NCI-H2029 treated with DMSO at 0.1 percent for 48 hours (cell line): Measurements from ENCODE around the gene PPP1R3D.
A peak's percentile ranks its signal among the peaks of the same experiment; 100 is the strongest.

Experiments used
- DNase-seq: peaks from one replicate; lab custom pipeline; 2025; lab: John Stamatoyannopoulos, UW

PPP1R3D gene

DNA sequence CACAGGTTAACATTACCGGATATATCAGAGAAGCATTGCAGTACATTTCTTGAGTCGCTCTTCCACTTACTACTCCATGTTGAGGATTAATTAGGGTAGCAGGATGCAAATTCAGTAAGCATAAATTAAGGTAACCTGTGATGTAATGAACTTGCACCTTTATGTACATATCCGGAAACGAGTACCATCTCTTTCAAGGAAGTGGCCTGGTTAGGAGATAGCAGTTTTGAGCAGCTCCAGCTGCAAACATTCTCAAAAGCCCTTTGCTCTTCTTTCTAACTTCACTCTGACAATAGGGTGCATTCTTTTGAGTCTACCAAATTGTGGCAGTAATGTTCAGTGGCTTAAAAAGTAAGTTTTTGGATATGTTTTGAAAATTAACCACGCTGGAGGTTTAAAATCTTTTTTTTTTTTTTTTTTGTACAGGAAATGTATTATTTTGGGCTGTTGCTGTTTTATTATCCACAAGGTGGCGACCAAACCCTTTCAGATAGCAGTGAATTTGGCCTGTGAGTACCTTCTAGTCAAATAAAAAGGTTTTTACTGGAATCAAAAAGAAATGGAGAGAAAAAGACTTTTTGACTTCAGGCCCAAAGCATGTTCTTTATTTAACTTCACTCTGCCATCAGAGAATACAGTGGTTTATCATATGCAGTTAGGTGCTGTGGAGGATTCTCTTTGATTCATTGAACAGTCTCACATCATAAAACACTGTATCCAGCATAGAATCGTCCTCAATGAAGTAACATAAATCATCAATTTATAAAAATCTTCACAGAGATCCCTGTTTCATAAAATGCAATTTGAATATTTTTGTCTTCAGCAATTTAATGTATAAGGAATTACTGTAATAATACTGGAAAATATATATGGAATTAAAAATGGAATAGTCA is 9.0 kb upstream of the PPP1R3D start:
- peak; percentile 45 for DNase-seq

DNA sequence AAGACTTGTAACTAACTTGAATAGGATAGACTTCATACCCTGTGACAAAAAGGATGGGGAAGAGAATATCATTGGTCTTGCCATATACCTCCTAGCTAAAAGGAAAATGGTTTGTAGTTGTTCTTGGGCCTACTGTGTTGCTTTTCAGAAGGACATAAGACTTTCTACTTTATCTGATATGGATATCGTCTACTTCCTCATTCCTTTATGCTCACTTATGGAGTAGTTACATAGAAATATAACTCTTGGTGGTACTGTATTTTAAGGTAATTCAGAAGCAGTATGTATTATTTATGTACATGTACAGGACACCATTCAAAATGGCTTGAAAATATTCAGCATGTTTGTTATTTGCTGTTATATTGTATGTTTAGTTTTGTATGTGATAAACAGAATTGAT is 8.1 kb upstream of the PPP1R3D start:
- no peak for DNase-seq

DNA sequence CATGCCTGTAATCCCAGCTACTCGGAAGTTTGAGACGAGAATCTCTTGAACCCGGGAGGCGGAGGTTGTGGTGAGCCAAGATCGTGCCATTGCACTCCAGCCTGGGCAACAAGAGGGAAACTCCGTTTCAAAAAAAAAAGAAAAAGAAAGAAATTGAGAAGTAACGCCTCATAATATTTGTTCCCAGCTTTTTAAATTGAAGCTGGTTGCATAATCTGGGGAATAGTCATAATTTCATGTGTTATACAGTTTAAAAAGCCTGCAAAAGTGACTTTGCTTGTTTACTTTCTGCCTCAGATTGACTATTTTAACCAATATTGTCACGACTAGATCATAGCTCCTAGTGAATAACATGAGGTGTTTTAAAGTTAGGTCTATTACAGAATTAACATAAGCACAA is 7.3 kb upstream of the PPP1R3D start:
- no peak for DNase-seq

DNA sequence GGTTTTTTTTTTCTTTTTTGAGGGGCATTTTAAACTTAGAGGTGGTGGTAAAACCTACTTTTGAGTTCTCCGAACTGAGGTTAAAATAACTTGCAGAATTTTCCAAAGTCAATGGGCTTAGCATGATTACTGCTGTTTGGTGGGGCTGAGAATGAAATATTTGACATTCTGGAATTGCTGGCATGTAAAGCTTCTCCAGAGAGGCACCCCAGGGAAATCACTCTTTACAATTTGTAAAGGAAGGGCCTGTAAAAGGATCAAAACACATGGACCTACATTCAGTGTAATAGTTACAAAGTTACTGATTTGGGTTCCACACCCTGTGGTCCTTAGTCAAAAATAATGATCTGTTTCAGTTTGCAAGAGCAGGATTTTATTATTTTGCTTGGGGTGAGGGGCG is 5.6 kb upstream of the PPP1R3D start:
- no peak for DNase-seq

DNA sequence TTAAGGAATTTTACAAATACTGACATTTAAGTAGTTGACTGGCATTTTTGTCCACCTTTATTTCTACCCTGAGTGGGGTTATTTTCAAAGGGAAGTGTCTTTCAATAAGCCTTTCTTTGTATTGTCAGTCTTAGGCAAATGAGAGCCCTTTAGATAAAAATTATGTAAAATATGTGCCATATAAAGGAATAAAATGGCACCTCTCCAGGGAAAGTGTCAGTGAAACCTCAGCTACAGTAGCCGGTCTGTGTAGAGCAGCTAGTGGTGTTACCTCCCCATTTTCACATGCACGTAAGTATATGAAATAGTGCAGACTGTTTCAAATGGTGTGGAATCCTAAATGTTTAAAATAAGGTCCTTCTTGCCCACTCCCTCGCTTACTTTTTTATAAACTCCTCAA is 5.1 kb upstream of the PPP1R3D start:
- peak; percentile 21 for DNase-seq

DNA sequence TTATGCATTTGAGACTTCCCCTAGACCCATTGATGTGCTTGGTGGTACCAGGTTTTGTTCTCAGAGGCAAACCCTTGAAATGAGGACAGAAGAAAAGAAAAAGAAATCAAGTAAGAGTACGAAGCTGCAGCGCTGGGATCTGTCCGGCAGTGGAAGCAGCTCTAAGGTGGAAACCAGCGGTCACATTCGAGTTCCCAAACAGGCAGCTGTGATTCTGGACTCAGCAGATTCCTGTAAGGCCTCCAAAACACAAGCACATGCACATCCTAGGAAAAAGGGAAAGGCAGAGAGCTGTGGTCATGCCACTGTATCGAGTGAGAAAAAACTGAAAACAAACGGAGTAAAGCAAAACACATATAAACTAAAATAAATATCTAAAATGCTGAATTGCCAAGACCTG is 4.6 kb upstream of the PPP1R3D start:
- no peak for DNase-seq

DNA sequence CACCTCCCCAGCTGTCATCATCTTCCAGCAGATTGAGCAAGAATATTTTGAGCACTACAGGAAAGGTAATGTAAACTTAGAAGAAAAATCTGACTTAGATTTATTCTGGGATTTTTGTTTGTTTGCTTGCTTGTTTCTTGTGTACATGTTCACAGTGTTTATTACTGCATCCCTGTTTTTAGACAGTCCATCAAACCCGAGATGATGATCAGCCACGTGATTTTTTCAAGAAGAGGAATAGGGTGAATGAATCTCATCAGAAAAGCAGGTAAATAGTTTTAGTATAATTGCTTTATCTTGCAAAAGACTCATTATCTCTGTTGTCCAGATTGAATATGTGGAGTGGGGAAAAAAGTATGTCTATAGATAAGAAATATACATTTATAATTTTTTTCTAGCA is 2.1 kb upstream of the PPP1R3D start:
- DNase-seq: no peak

DNA sequence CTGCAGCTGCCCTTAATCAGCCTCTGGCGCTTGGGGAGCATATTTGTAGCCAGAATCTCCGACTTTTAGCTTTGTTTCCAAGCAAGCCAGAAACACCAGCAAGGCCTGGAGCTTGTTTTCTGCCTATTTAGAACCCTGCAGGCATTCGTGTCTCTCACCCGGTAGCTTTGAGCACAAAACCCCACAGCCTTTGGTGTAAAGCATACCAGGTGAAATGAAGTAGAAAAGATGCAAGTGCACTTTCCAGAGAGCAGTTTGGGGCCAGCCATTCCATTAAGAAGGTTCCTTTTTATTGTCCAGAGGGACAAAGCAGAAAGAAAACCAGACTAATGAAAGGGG is 820 bp upstream of the PPP1R3D start:
- DNase-seq: no peak

DNA sequence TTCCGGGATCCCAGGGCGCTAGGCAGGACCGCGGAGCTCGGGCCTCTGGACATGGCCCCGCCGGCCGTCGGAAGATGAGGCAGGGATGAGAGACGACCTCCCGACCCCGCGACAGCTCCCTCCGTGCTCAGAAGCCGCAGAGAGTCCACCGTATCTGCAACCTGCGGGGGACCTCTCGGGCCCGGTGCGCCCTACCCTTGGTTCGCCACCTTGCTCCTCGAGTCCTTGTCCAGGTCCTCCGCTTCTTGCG is 301 bp downstream of the PPP1R3D start:
- DNase-seq: no peak

DNA sequence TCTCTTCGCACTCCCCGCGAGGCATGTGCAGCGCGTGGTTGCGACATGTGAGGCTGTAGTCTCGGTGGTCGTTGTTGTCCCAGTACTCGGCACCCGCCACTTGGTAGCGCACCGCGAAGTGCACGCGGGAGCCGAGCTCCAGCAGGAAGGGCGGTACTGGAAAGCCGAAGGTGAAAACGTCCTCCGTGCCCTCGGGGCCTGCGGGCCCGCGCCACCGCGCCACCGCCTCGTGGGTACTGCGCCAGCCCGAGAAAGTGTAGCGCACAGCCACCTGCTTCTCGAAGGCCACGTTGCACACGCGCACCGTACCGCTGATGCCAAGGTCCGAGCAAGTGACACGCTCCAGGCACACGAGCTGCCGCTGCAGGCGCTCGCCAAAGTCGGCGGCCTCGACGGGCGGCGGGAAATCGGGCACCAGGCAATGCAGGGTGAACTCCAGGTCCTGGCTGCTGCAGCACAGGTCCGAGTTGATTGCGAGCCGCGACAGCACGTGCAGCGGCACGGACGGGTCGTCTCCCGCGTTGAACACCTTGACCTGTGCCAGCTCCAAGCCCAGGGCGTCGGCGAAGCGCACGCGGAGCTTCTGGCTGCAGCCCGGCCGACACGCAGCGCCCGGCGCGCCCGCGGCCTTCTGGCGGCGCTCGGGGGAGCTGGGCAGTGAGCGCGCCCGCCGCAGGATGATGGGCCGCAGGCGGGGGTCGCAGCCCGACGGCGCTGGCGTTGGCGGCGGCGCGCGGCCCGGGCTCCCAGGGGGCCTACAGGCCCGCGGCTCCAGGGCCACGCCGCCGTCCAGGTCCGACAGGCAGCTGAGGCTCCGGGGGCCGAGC is 840 bp downstream of the PPP1R3D start:
- DNase-seq: no peak

DNA sequence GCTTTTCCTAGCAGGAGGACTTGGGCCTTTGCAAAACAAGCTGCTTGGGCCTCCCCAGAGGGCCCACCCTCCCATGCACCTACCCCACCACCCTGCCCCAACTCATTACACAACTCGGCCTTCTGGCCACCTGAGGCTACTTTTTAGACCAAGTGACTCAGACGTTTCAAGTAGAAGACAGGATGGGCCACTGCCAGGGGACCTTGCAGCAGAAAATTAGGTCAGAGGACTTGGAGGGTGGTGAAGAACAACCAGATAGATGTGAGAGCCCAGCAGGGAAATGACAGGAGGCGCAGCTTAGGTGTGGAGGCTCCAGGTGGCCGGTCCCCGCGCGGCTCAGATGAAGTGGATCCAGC is 1.4 kb downstream of the PPP1R3D start:
- DNase-seq: no peak

DNA sequence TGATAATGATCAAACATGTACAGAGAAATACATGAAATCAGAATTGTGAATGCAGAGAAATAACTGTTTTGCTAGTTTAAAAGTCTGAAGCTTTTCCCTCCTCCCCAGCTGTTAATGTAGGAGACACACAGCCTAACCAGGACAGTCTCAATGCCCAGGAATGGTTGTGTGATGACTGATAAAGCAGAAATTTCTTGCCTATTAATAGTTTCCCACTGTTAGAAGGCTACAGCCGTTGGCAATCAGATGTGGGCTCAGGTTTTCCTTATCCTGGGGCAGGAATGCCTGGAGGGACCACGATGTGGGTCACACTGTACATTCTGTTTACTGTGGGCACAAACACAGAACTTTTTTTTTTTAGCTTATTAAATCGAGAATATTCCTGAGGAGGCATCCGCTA is 1.9 kb downstream of the PPP1R3D start:
- no peak for DNase-seq

DNA sequence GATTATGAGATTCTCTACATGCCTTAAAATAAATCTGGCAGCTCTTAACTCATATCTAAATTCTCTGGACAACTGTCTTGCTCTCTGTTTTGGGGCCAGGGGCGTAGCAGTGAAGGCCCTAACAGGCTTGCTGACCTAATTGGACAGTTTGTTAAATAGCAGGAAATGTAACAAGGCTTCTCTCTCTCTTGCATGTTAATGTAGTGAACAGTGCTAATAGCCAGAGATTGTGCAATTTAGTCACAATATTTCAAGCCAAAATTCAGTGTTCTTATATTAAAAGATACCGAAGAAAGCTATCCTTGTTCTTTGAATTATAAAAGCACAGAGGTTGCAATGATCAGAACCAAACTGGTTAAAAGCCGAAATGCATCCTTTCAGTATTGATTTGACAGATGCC is 3.0 kb downstream of the PPP1R3D start:
- DNase-seq: no peak

DNA sequence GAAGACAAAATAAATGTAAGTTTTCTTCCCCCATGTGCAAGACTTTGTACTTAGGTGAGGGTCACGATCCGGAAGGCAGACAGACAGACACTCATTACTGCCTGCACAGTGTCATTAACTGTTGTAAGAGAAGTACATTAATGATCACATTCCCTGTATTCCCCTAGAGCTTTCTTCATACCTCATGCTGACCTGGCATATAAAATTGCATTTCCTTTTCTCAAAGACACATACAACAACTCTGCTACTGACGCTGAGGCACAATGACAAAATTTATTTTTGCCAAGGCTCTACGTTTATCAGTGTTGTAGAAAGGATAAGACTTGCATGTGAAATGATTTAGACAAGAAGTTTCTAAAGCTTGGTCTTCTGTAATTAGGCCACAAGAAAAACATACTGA is 3.7 kb downstream of the PPP1R3D start:
- no peak for DNase-seq

DNA sequence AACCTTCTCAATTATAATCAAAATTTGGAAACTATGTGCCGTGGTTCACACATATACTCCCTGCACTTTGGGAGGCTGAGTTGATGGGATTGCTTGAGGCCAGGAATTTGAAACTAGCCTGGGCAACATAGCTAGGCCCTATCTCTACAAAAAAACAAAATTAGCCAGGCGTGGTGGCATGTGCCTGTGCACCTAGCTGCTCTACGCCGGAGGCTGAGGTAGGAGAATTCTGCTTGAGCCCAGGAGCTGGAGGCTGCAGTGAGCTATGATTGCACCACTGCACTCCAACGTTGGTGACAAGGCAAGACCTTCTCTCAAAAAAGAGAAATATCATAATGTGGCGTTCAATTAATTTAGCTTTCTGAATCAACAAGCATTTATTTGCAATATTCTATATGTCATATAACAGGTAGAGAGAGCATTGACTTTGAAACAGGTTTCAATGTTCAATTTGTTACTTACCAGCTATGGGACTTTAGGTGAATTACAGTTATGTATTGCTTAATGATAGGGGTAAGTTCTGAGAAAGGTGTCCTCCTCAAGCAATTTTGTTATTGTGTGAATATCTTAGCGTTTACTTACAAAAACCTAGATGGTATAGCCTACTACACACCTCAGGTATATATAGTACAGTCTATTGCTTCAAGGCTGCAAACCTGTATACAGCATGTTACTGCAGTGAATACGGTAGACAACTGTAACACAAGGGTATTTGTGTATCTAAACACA is 4.5 kb downstream of the PPP1R3D start:
- DNase-seq: no peak

DNA sequence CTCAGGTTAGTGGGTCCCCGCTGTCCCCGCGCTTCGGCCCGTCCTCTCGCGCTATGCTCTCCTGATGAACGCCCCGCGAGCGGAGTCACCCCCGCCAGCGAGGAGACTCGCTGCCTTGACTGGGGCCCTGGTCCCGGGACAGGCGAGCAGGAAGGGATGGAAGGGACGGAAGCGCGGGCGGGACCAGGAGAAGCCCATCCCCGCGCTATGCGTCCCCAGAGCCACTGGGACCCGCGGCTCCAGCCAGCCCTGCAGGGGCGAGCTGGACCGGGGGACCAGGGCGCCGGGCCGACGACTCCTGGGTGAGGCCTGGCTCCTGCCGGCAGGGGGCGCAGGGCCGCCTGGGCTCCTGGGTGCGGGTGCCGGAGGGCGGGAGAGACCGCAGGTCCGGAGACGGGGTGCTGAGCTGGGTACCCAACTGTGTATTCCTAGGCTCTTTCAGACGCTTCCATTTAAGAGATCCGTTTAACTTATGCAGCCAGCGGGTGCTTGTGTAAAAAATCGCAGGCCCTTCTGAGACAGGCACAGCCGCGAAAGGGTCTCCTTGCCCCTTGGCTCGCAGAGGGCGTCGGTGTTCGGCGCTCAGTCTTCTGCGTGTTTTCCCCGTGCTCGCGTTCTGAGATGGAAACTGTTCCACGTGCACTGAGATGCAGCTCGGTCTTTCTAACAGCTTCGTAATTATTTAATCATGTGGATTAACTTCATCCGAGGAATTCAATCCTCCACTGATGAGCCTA is 6.1 kb downstream of the PPP1R3D start:
- peak; percentile 26 for DNase-seq

DNA sequence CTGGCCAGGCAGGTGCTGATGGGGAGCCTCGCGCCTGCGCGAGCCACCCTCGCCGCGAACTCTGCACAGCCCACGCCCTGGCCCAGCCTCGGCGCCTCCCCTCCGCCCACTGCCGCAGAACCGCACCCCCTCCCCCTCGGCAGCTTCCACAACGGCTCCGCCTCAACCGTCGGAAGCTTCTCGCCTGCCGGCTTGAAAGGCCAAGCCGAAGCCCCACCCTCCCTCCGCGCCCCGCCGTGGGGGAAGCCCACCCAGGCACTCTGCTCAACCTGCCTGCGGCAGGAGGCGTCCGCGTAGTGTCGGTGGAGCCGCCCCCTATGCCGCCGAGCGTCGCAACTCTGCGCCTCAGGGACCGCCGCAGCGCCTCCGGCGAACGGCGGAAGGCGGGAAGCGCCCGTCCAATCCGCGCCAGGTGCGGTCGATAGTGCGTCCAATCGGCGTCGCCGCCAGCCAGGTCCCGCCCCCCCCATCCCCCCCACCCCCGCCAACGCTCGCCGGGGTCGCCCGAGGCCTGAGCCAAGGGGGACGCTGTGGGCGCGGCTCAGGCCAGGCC is 6.7 kb downstream of the PPP1R3D start, which contains the start of gene SYCP2:
SYCP2 (minus strand) TSS at position 342 of the 553 bp plus-strand sequence. CDS start 11,224 bp downstream, outside the sequence.
- DNase-seq: no peak

DNA sequence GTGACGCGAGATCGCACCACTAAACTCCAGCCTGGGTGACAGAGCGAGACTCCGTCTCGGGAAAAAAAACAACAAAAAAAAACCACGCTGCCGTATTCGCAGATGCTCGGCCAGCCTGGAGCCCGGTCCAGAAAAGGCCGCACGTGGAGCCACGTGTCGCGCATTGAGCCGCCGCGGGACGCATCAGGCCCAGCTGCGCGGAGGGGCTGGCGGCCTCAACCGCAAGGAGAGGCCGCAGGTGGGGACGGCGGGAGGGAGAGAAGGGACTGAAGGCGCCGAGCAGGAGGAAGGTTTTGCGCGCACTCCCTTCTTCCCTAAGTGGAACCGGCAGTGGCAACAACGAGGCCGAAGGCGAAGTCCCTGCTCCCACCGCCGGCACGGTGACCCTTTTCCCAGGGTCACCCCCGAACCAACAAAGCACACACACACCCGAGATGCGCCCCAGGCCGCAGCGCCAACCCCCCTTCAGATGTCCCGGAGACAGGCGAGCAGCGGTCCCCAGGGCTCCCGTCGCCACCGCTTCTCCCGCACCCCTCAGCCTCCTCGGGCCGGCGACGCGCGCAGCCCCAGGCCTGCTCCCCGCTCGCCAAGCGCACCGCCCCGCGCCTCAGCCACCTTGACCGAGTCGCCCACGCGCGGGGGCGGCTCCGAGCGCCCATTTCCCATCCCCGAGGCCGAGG is 7.3 kb downstream of the PPP1R3D start:
- DNase-seq: no peak

DNA sequence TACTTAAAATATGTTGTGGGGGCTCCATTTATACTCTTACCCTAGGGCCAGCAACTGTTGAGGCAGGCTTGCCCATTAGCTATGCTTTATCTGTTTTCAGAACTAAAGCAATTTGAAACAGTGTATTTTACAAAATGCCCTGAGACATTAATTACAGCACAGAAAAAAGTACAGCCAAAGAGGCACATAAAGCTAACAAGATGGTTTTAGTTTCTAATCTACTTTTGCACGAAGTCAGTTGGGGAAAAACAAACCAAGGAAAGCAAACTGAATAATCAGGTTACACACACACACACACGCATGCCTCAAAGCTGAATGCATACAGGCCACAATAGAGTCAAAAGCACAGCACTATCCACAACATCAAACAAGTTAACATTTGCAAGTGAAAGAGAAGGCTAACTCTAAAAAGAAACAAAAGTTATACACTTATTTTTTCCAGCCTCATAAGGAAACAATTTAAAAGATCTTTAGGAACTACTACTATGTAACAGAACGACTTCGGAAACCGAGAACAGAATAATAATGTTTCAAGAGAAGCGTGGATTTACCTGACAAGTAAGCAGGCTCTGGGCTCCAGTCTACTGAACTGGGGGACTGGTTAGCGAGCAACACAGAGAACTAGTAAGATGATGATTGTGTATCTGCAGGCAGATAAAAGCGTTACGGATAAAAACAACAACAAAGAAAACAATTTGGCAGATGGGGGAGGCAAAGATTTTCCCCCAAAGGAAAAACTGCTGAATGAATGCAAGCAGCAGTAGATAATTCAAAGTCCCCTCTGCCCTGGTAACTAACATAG is 8.4 kb downstream of the PPP1R3D start:
- no peak for DNase-seq

DNA sequence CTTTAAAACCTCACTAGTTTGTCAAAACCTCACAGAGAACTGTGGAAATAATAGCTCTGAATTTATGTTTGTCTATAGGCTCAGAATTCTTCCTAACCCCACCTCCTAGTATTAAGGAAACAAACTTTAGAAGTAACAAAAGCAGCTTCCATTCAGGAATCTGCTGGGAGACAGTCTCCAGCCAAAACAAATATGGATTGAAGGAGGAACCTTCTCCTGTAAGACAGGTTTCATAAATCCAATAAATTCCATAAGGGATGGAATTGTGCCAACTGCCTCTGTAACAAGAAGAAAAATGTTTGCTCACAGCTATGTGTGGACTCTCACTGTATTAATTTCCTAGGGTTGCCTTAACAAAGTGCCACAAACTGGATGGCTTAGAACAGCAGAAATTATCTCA is 14.2 kb downstream of the PPP1R3D start:
- peak; percentile 34 for DNase-seq

DNA sequence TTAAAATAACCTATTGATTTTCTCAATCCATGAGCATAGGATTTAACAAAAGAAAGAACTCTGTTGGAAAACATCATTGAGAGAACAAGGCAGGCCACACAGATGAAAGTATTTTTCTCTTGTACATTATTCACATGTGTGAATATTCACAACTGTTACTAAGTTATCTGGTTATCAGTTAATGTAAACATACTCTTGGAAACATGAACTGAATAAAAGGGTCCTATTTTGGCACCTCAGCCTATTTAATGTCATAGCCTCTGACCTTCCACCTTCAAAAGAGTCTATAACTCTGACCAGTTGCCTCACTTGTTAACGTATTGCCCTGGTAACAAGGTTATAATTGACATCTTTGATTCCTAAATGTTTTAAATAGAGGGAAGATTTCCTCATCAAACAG is 14.7 kb downstream of the PPP1R3D start:
- DNase-seq: no peak
